DOHH2 (cell line): ENCODE measurements around the gene SEMA3A.

Source experiments
- H3F3A ChIP-seq: fragments of 200-600 bp; sonication (generic), shearing (Covaris generic); 2 replicates; pipeline ENCODE4 v1.6.0; 2016; ENCODE audit warnings: antibody characterized with exemption, mild to moderate bottlenecking; ENCODE audit not compliant: control insufficient read depth, insufficient read depth
- H3K27ac ChIP-seq: fragments of 200-600 bp; sonication (generic); 2 replicates; pipeline ENCODE4 v1.5.1; 2014; ENCODE audit warnings: low read depth, mild to moderate bottlenecking, low read length, moderate library complexity
- H3K27me3 ChIP-seq: fragments of 200-600 bp; sonication (generic); 2 replicates; pipeline ENCODE4 v1.6.1; 2014; ENCODE audit warnings: mild to moderate bottlenecking, low read length, mixed read lengths; ENCODE audit not compliant: control insufficient read depth
- H3K36me3 ChIP-seq: fragments of 200-600 bp; sonication (generic); 2 replicates; pipeline ENCODE4 v1.6.1; 2014; ENCODE audit warnings: mild to moderate bottlenecking, low read length, moderate library complexity, mixed read lengths; ENCODE audit not compliant: control insufficient read depth
- H3K4me1 ChIP-seq: fragments of 200-600 bp; sonication (generic); 2 replicates; pipeline ENCODE4 v1.6.1; 2014; ENCODE audit warnings: mild to moderate bottlenecking, low read length, mixed read lengths; ENCODE audit not compliant: control insufficient read depth
- H3K4me2 ChIP-seq: fragments of 200-600 bp; sonication (generic); 2 replicates; pipeline ENCODE4 v1.6.0; 2014; ENCODE audit warnings: mild to moderate bottlenecking, low read length, moderate library complexity
- H3K4me3 ChIP-seq: fragments of 200-600 bp; sonication (generic); 2 replicates; pipeline ENCODE4 v1.5.1; 2014; ENCODE audit warnings: mild to moderate bottlenecking, low read length, mixed read lengths
- H3K79me2 ChIP-seq: fragments of 200-600 bp; sonication (generic); 2 replicates; pipeline ENCODE4 v1.6.1; 2014; ENCODE audit warnings: mild to moderate bottlenecking, low read length, mixed read lengths; ENCODE audit not compliant: control insufficient read depth
- H3K9me2 ChIP-seq: fragments of 200-600 bp; sonication (generic); replicated peaks from 2 replicates; pipeline ENCODE4 v1.6.1; 2014; ENCODE audit warnings: mild to moderate bottlenecking, low read length, mixed read lengths; ENCODE audit not compliant: control insufficient read depth
- H3K9me3 ChIP-seq: fragments of 200-600 bp; sonication (generic); 2 replicates; pipeline ENCODE4 v1.6.1; 2014; ENCODE audit warnings: antibody characterized with exemption, low read length, mixed read lengths; ENCODE audit not compliant: control insufficient read depth, insufficient read depth
- H4K20me1 ChIP-seq: fragments of 200-600 bp; sonication (generic); 2 replicates; pipeline ENCODE4 v1.6.0; 2014; ENCODE audit warnings: low read depth, mild to moderate bottlenecking, antibody characterized with exemption, low read length, moderate library complexity; ENCODE audit not compliant: control insufficient read depth, insufficient read depth
- CTCF ChIP-seq: fragments of 200-600 bp; sonication (generic); IDR thresholded peaks from one replicate; pipeline ENCODE4 v1.5.1; 2014; ENCODE audit warnings: antibody characterized with exemption, mild to moderate bottlenecking, low read depth, low read length; ENCODE audit not compliant: poor library complexity, severe bottlenecking
- EZH2phosphoT487 ChIP-seq: fragments of 200-600 bp; sonication (generic); IDR thresholded peaks from 2 replicates; pipeline ENCODE4 v1.6.1; 2017; ENCODE audit warnings: borderline replicate concordance, mild to moderate bottlenecking, antibody characterized with exemption, low read length, moderate library complexity, mixed read lengths

SEMA3A gene

GRCh38 chr7:84021292-84021908, 173.2 kb downstream of the SEMA3A start:
- no peaks in the 10 kb centered on the region for H4K20me1 ChIP-seq
- H3K27ac ChIP-seq = no peak overlapping the region

GRCh38 chr7:84017651-84018050, 176.9 kb downstream of the SEMA3A start:
- Histone ChIP-seq H3K36me3 (no peaks in the 10 kb centered on the region), H4K20me1 (no peaks in the 10 kb centered on the region), H3K9me2 (no peaks in the 10 kb centered on the region; the same call in 1 of the 2 replicates), H3K27ac (no peak overlapping the region), H3K4me2 (no peak overlapping the region), H3K4me1 (no peaks in the 10 kb centered on the region), H3K27me3 (no peaks in the 10 kb centered on the region), H3K79me2 (no peaks in the 10 kb centered on the region), H3K4me3 (no peak overlapping the region), H3K9me3 (no peaks in the 10 kb centered on the region), H3F3A (no peaks in the 10 kb centered on the region)
- no peak for TF ChIP-seq EZH2phosphoT487
- no peak for TF ChIP-seq CTCF

More at GRCh38 chr7:84021292-84021908, 173.2 kb downstream of the SEMA3A start:
- Histone ChIP-seq H3F3A (no peaks in the 10 kb centered on the region), H3K36me3 (no peaks in the 10 kb centered on the region), H3K9me3 (no peaks in the 10 kb centered on the region), H3K4me3 (no peak overlapping the region), H3K9me2 (no peaks in the 10 kb centered on the region; the same call in 1 of the 2 replicates), H3K4me2 (no peak overlapping the region), H3K79me2 (no peaks in the 10 kb centered on the region), H3K27me3 (no peaks in the 10 kb centered on the region), H3K4me1 (no peaks in the 10 kb centered on the region)
- TF ChIP-seq EZH2phosphoT487 = no peak
- no peak for TF ChIP-seq CTCF

GRCh38 chr7:84013616-84014240, 180.9 kb downstream of the SEMA3A start:
- H3K4me2 ChIP-seq = no peak overlapping the region
- H3K36me3 ChIP-seq = no peaks in the 10 kb centered on the region
- no peaks in the 10 kb centered on the region for H4K20me1 ChIP-seq
- TF ChIP-seq CTCF (no peak), EZH2phosphoT487 (no peak)
- H3K4me3 ChIP-seq = no peak overlapping the region
- no peaks in the 10 kb centered on the region for H3K79me2 ChIP-seq
- H3F3A ChIP-seq = no peaks in the 10 kb centered on the region
- no peaks in the 10 kb centered on the region for H3K9me2 ChIP-seq
- no peaks in the 10 kb centered on the region for H3K9me3 ChIP-seq
- no peaks in the 10 kb centered on the region for H3K4me1 ChIP-seq
- H3K27ac ChIP-seq = no peak overlapping the region
- no peaks in the 10 kb centered on the region for H3K27me3 ChIP-seq
